ENCODE data around the gene FGFR2. TPM values are rescaled to one million over a fixed set of nuclear protein-coding genes. Genes with fewer than 3 reads are reported as not detected.

The FGFR2 gene
- total RNA-seq, 1 experiment from 2014 or later = 5.7 TPM

DNA sequence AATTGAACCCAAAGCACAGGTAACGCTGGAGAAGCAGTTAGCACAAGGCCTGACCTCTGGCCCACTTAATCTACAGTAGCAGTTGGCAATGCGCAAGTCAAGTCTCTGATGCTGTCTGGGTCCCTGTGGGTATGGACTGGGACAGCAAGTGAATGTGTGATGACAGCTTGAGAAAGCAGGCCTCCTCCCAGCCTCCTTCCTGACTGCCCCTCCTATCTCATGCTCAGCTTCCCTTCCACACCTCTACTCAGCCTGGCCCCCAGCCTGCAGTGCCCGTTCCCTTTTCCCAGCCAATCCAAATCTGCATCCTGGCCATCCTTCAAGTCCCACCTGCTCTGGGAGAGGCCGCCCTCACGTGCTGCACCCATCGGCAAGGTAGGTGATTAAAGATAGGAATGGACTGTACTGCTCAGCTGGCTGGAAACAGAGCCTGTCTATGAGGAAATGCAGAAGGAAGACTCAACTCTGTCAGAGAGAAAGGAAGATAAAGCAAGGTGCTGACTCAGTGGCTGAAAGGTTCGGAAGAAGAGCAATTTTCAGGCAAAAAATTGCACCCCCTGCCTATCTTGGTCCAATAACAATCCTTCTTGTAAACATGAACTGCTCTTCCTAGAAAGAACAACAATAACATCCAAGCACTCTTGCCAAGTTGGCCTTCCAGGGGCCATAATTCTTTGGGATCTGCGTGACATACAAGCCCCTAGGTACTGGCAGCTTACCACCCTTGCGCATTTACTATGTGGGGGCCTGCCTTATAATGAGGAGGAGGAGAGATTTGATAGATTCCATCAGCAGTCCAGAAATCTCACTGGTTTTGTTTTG, 16.6 kb upstream of the FGFR2 start:
- no peaks in the 10 kb centered on the region for H3K9me3 ChIP-seq (ENCODE audit: control insufficient read depth, insufficient read depth, low read depth, low read length)
- DNase-seq (ENCODE audit: low read depth, low spot score) = no peak
- TF ChIP-seq, protein P1, sequence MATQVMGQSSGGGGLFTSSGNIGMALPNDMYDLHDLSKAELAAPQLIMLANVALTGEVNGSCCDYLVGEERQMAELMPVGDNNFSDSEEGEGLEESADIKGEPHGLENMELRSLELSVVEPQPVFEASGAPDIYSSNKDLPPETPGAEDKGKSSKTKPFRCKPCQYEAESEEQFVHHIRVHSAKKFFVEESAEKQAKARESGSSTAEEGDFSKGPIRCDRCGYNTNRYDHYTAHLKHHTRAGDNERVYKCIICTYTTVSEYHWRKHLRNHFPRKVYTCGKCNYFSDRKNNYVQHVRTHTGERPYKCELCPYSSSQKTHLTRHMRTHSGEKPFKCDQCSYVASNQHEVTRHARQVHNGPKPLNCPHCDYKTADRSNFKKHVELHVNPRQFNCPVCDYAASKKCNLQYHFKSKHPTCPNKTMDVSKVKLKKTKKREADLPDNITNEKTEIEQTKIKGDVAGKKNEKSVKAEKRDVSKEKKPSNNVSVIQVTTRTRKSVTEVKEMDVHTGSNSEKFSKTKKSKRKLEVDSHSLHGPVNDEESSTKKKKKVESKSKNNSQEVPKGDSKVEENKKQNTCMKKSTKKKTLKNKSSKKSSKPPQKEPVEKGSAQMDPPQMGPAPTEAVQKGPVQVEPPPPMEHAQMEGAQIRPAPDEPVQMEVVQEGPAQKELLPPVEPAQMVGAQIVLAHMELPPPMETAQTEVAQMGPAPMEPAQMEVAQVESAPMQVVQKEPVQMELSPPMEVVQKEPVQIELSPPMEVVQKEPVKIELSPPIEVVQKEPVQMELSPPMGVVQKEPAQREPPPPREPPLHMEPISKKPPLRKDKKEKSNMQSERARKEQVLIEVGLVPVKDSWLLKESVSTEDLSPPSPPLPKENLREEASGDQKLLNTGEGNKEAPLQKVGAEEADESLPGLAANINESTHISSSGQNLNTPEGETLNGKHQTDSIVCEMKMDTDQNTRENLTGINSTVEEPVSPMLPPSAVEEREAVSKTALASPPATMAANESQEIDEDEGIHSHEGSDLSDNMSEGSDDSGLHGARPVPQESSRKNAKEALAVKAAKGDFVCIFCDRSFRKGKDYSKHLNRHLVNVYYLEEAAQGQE (IDR thresholded peaks at IDR 0.05; ENCODE audit: insufficient read depth in 1 of 2, low read depth in 2 of 2, low read length in 1 of 2) = no peak
- TF ChIP-seq TCF7L2 (IDR thresholded peaks at IDR 0.05; ENCODE audit: low read depth, low read length) (no peak), POLR2AphosphoS5 (IDR thresholded peaks at IDR 0.05; ENCODE audit: low read depth, low read length) (no peak), SIN3A (IDR thresholded peaks at IDR 0.05; ENCODE audit: borderline replicate concordance, insufficient read depth, low read depth, low read length) (no peak)
- TF ChIP-seq, protein P2, sequence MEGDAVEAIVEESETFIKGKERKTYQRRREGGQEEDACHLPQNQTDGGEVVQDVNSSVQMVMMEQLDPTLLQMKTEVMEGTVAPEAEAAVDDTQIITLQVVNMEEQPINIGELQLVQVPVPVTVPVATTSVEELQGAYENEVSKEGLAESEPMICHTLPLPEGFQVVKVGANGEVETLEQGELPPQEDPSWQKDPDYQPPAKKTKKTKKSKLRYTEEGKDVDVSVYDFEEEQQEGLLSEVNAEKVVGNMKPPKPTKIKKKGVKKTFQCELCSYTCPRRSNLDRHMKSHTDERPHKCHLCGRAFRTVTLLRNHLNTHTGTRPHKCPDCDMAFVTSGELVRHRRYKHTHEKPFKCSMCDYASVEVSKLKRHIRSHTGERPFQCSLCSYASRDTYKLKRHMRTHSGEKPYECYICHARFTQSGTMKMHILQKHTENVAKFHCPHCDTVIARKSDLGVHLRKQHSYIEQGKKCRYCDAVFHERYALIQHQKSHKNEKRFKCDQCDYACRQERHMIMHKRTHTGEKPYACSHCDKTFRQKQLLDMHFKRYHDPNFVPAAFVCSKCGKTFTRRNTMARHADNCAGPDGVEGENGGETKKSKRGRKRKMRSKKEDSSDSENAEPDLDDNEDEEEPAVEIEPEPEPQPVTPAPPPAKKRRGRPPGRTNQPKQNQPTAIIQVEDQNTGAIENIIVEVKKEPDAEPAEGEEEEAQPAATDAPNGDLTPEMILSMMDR (IDR thresholded peaks at IDR 0.05) = no peak
- H3K4me1 ChIP-seq (ENCODE audit: control insufficient read depth, insufficient read depth, low read length) = no peaks in the 10 kb centered on the region
- H3K27me3 ChIP-seq (ENCODE audit: control insufficient read depth, insufficient read depth, low read length) = 0 out of 2 replicates have a peak, but pooled peaks cover 5% of the 10 kb centered on the region
- H3K36me3 ChIP-seq (ENCODE audit: control insufficient read depth, insufficient read depth, low read length) = no peaks in the 10 kb centered on the region
- intact Hi-C loops (cut with micrococcal nuclease; ENCODE audit: unreplicated experiment) = loop anchor here (10.0 kb wide), 1 partner anchor 120 kb away; no protein-coding TSS in a partner anchor
- ATAC-seq = no peak
- POLR2A ChIA-PET = no interaction called here
- no peak overlapping the region for H3K27ac ChIP-seq (ENCODE audit: low read length)
- BruUV-seq (replicated peaks) = no TSS peak
- CTCF ChIA-PET = no interaction called here
- H3K4me3 ChIP-seq (ENCODE audit: low read depth in 2 of 2, low read length in 2 of 2) = no peak overlapping the region
- in situ Hi-C loops (cut with HindIII; ENCODE audit: low pct_unique_long_range_greater_than_20kb, low sequenced_read_pairs) = no loop called here

DNA sequence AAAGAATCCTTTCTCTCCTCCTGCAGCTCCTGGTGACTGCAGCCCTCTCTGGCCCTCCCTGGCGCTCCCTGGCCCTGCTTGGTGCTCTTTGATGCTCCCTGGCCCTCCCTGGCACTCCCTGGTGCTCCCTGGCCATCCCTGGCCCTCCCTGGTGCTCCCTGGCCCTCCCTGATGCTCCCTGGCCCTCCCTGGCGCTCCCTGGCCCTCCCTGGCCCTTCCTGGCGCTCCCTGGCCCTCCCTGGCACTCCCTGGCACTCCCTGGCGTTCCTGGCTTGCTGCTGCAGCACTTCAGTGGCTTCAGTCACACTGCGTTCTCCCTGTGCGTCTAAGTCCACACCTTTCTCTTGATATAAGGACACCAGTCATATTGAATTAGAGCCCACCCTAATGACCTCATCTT, 15.2 kb upstream of the FGFR2 start:
- Histone ChIP-seq H3K9me3 (ENCODE audit: control insufficient read depth, insufficient read depth, low read depth, low read length) (no peaks in the 10 kb centered on the region), H3K36me3 (ENCODE audit: control insufficient read depth, insufficient read depth, low read length) (no peaks in the 10 kb centered on the region), H3K27me3 (ENCODE audit: control insufficient read depth, insufficient read depth, low read length) (peaks cover 5% of the 10 kb centered on the region; the same call in 1 of the 2 replicates), H3K4me1 (ENCODE audit: control insufficient read depth, insufficient read depth, low read length) (peaks cover under 1% of the 10 kb centered on the region; the same call in 1 of the 2 replicates), H3K27ac (ENCODE audit: low read length) (no peak overlapping the region), H3K4me3 (ENCODE audit: low read depth in 2 of 2, low read length in 2 of 2) (no peak overlapping the region)
- POLR2A ChIA-PET = no interaction called here
- no TSS peak for BruUV-seq (replicated peaks)
- in situ Hi-C loops (cut with HindIII; ENCODE audit: low pct_unique_long_range_greater_than_20kb, low sequenced_read_pairs) (no loop called here), intact Hi-C loops (cut with micrococcal nuclease; ENCODE audit: unreplicated experiment) (loop anchor here (10.0 kb wide), 1 partner anchor 121 kb away; no protein-coding TSS in a partner anchor)
- TF ChIP-seq, protein P1 (IDR thresholded peaks at IDR 0.05; ENCODE audit: insufficient read depth in 1 of 2, low read depth in 2 of 2, low read length in 1 of 2) = no peak
- no peak for TF ChIP-seq TCF7L2 (IDR thresholded peaks at IDR 0.05; ENCODE audit: low read depth, low read length)
- no peak for TF ChIP-seq POLR2AphosphoS5 (IDR thresholded peaks at IDR 0.05; ENCODE audit: low read depth, low read length)
- no peak for TF ChIP-seq SIN3A (IDR thresholded peaks at IDR 0.05; ENCODE audit: borderline replicate concordance, insufficient read depth, low read depth, low read length)
- TF ChIP-seq, protein P2 (IDR thresholded peaks at IDR 0.05) = no peak
- DNase-seq (ENCODE audit: low read depth, low spot score) (no peak), ATAC-seq (no peak)
- CTCF ChIA-PET = interaction anchor here (0.6 kb wide), 2 partner anchors 273 to 300 kb away, joined by 4 to 5 read pairs; no protein-coding TSS in a partner anchor

Measured in Panc1 (cell line).